AG10803 (cell line): ENCODE data around the gene LIMA1.

Experiments used
- DNase-seq: peaks from one replicate; pipeline ENCODE4 v3.0.0; 2010; ENCODE audit warnings: low read depth
- H3K4me3 ChIP-seq: 2 replicates; pipeline ENCODE4 v1.5.1; 2011; ENCODE audit warnings: mild to moderate bottlenecking, low read length, control low read depth
- CTCF ChIP-seq: conservative IDR thresholded peaks from 2 replicates; pipeline ENCODE4 v1.5.1; 2011; ENCODE audit warnings: mild to moderate bottlenecking, low read length, control low read depth, inconsistent platforms

Gene LIMA1

GRCh38 chr12:50203691-50204090 lies 79.6 kb downstream of the LIMA1 start:
- no peak for DNase-seq

GRCh38 chr12:50201987-50202521 lies 81.3 kb downstream of the LIMA1 start:
- TF ChIP-seq CTCF: no peak
- peak; percentile 86 for DNase-seq
- H3K4me3 ChIP-seq: no peak overlapping the region

More at GRCh38 chr12:50203691-50204090, 79.6 kb downstream of the LIMA1 start:
- H3K4me3 ChIP-seq: no peak overlapping the region
- no peak for TF ChIP-seq CTCF

GRCh38 chr12:50200552-50201273 lies 82.6 kb downstream of the LIMA1 start:
- no peak overlapping the region for H3K4me3 ChIP-seq
- TF ChIP-seq CTCF: no peak
- peak; percentile 95 for DNase-seq

GRCh38 chr12:50198829-50199228 lies 84.5 kb downstream of the LIMA1 start:
- no peak for TF ChIP-seq CTCF
- no peak for DNase-seq
- H3K4me3 ChIP-seq: no peak overlapping the region

GRCh38 chr12:50197297-50197727 lies 86.0 kb downstream of the LIMA1 start:
- no peak for DNase-seq
- H3K4me3 ChIP-seq: no peak overlapping the region
- no peak for TF ChIP-seq CTCF

GRCh38 chr12:50196537-50196936 lies 86.8 kb downstream of the LIMA1 start:
- DNase-seq: no peak
- no peak overlapping the region for H3K4me3 ChIP-seq
- TF ChIP-seq CTCF: no peak

- no peak overlapping the region for H3K4me3 ChIP-seq
- TF ChIP-seq CTCF: no peak
- DNase-seq: peak; percentile 48
These were observed 87.5 kb downstream of the LIMA1 start for GRCh38 chr12:50195832-50196231.
